GM21737 (cell line): ENCODE measurements around the gene ANO4.
"Not testable (repeated sequence)": the region's sequence is repeated elsewhere in the genome, so short reads cannot be mapped to it uniquely, and the experiment has no call there.

Experiments used
- ATAC-seq: cut with Tn5 transposase; IDR thresholded peaks from one replicate; pipeline ENCODE4 v1.9.1; 2021; ENCODE audit warnings: mild to moderate bottlenecking, moderate library complexity; ENCODE audit not compliant: unreplicated experiment

ANO4 gene

GRCh38 chr12:100987552-100988521, 193.3 kb downstream of the ANO4 start:
- ATAC-seq: peak; percentile 97

- not testable (repeated sequence) for ATAC-seq
These were observed 194.9 kb downstream of the ANO4 start for GRCh38 chr12:100989509-100989908.

- no peak for ATAC-seq
These were observed 196.5 kb downstream of the ANO4 start for GRCh38 chr12:100991102-100991501.

GRCh38 chr12:100992194-100992593, 197.6 kb downstream of the ANO4 start:
- ATAC-seq: no peak

- ATAC-seq: no peak
These were observed 199.4 kb downstream of the ANO4 start for GRCh38 chr12:100993916-100994450.

- no peak for ATAC-seq
These were observed 200.6 kb downstream of the ANO4 start for GRCh38 chr12:100995201-100995600.

GRCh38 chr12:100995771-100996170, 201.2 kb downstream of the ANO4 start:
- ATAC-seq: peak; percentile 55

GRCh38 chr12:101001669-101002068, 207.1 kb downstream of the ANO4 start:
- ATAC-seq: peak; percentile 71

GRCh38 chr12:101002696-101003419, 208.3 kb downstream of the ANO4 start:
- ATAC-seq: no peak

GRCh38 chr12:101004898-101005297, 210.3 kb downstream of the ANO4 start:
- ATAC-seq: no peak

- no peak for ATAC-seq
These were observed 214.7 kb downstream of the ANO4 start for GRCh38 chr12:101009274-101009673.

- ATAC-seq: no peak
These were observed 216.3 kb downstream of the ANO4 start for GRCh38 chr12:101010896-101011295.

GRCh38 chr12:101013993-101014392, 219.4 kb downstream of the ANO4 start:
- ATAC-seq: no peak

- ATAC-seq: no peak
These were observed 220.5 kb downstream of the ANO4 start for GRCh38 chr12:101015044-101015443.

GRCh38 chr12:101018540-101018939, 224.0 kb downstream of the ANO4 start:
- ATAC-seq: no peak

GRCh38 chr12:101019201-101019600, 224.6 kb downstream of the ANO4 start:
- no peak for ATAC-seq

GRCh38 chr12:101019667-101020066, 225.1 kb downstream of the ANO4 start:
- no peak for ATAC-seq

GRCh38 chr12:101021442-101021841, 226.9 kb downstream of the ANO4 start:
- ATAC-seq: no peak

- no peak for ATAC-seq
These were observed 227.4 kb downstream of the ANO4 start for GRCh38 chr12:101021911-101022388.

GRCh38 chr12:101027200-101027599, 232.6 kb downstream of the ANO4 start:
- ATAC-seq: no peak

GRCh38 chr12:101027816-101028215, 233.2 kb downstream of the ANO4 start:
- ATAC-seq: no peak
